ENCODE results near the gene PPP1R12A.
"Not testable (repeated sequence)": the region's sequence is repeated elsewhere in the genome, so short reads cannot be mapped to it uniquely, and the experiment has no call there.

PPP1R12A gene

DNA sequence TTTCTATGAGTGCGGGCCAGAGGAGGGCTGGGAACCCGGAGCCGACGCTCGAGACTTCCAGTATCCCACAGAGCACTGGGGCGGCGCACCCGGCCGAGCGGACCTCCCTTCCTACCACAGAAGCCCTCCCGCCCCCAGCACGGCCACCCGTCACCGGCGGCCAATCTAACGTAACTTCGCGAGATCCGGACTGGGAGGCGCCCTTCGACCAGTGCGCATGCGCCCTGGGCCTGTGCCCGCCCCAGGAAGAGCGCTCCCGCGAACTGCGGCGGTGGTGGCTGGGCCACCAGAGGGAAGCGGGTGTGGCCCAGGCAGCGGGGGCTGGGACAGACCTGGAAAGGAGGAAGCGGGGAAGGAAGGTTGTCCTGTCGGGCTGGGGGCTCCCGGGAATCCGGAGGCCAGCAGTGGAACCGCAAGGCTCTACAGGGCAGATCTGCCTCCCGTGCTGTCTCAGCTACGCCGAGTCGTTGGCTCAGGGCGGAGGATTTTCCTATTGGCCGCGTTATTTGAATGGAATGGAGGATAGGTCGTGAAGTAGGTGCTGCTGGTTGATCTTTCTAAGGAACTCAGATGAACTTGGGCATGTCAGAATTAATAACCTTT, at the start of gene PPP1R12A:
PPP1R12A (minus strand) TSS at position 77 of the 603 bp plus-strand sequence. CDS start 166 bp downstream, outside the sequence.
- in situ Hi-C loops (cut with MboI; ENCODE audit: low sequenced_read_pairs) = no loop called here

DNA sequence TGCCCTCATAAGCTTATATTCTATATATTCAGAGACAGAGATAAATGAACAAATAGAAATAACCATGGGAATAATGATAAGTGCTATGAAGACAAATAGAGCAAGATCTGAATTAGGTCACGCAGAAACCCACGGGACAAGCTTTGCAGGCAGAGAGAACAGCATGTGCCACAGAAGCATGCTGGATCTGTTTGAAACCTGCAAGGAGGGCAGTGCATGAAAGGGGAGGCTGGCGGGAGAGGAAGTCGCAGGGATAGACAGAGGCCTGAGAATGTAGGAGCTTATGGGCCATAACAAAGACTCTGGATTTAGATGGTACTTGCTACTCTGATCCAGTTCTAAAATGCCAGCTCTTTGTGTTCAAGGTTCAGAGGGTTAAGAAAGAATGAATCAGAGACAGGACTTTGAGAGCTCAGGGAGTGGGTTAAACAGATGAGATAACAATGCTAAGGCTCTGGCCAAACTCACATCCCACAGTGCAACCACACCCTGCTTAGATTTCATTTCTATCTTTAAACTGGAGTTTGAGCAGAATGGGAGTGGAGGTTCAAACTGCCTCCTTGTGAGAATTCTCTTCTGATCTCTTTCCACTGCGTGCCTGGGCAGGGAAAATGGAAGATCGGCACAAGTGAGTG, 49.2 kb upstream of the PPP1R12A start:
- in situ Hi-C loops (cut with MboI; ENCODE audit: low sequenced_read_pairs) = no loop called here

DNA sequence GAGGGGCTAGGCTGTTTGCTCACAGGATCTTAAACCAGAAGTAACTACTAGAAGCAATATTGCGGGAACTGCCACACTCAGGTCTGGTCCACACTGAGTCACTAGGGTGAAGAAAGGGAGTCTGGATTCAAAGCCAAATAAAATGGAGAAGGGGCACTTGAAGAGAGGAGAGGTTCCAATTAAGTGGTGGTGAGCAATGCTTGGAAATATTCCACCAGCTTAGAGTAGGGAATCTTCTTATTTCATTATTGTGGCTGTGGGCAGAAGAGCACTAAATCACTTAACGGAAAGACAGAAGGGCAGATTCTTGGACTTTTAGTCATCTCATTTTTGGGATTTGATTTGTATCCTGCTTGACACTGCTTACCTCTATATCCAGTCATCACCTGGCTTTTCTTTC, 48.6 kb upstream of the PPP1R12A start:
- in situ Hi-C loops (cut with MboI; ENCODE audit: low sequenced_read_pairs) = no loop called here

DNA sequence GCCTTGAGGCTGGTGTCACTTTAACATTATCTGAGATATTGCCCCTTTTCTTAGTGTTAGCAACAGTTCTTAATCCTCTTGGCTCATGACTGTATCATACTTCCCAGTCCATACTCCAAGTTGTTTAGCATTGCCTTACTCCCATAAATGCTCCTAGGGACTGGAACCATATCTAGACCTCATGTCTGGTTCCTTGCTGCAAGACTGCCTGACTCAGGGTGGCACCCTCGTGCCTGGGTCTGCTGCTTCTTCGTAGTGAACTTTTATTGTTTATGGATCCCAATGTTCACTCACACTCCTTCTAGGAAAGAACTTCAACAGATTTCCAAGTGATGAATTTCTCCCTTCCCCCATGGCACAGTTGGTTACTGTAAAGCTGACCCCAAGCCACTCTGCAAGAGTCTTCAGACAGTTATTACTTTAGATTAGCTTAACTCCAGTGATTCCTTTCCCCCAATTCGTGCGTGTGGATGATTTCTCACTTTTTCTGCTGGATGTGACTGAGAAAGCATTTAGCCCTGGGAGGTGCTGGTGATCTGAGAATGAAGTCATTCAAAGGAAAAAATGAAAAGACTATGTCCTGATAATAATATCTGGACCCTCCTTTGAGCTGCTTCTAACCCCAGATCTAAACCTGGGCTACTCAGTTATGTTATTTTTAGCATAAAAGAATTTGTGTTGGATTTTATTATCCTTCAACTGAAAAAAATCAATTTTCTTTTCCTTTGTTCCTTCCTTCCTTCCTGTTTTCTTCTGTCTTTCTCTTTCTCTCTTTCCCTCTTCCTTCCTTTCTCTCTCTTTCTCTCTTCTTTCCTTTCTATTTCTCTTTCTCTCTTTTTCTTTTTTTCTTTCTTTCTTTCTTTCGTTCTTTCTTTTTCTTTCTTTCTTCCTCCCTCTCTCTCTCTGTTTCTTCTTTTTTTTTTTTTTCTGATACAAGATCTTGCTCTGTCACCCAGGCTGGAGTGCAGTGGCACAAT, 47.5 kb upstream of the PPP1R12A start:
- in situ Hi-C loops (cut with MboI; ENCODE audit: low sequenced_read_pairs) = no loop called here

DNA sequence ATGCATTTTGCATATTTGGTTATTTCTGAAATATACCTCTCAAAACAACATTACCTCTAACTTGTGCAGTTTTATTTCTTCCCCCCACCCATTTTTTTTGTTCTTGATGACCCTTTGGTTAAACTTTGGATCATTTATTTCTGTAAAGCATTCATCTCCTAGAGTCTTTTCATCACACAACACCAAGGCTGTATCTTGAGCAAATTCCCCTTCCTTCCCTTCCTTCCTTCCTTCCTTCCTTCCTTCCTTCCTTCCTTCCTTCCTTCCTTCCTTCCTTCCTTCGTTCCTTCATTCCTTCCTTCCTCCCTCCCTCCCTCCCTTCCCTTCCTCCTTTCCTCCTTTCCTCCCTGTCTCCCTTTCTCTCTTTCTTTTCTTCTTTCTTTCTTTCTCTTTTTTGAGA, 43.8 kb upstream of the PPP1R12A start:
- in situ Hi-C loops (cut with MboI; ENCODE audit: low sequenced_read_pairs) = no loop called here

DNA sequence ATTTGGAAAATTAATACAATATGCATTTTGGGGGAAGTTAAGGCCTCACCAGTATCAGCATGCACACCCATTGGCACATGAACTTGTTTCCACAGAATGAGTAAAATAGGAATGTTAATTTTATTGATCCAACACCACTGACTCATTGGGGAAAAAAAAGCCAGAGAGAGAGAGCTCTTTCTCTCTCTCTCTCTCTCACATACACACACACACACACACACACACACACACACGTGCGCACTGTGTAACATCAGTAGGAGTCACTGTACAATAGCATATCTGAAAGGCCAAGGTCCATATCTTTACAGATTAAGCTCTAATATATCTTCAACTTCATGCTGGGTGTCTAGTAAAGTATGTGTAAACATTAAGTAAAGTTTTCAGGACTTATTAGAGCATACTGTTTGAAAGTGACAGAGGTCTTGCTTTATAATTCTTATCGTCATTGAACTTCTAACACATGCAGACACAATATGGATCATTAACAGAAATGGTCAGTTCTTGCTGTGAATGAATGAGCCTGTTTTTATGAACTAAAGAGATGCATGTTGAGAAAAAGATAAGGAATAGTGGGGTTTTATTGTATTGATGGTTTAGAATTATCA, 43.1 kb upstream of the PPP1R12A start:
- in situ Hi-C loops (cut with MboI; ENCODE audit: low sequenced_read_pairs) = not testable (repeated sequence)

DNA sequence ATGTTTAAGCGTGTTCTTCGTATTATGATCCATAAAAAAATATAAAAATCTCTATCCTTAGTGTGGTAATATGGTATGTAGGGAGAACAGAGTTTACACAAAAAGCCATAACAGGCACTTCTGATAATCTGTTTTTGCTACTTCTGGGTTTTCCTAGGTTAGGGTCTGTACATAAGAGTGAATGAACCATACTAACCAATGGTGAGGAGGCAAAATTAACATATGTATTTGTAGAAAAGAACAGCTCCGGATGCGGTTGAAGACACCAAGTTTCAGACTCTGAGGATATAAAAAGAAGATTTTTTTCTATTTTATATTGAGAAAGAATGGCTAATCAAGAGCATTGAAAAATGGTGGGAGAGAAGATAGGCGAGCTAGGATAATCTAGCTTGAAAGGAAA, 40.2 kb upstream of the PPP1R12A start:
- in situ Hi-C loops (cut with MboI; ENCODE audit: low sequenced_read_pairs) = no loop called here

DNA sequence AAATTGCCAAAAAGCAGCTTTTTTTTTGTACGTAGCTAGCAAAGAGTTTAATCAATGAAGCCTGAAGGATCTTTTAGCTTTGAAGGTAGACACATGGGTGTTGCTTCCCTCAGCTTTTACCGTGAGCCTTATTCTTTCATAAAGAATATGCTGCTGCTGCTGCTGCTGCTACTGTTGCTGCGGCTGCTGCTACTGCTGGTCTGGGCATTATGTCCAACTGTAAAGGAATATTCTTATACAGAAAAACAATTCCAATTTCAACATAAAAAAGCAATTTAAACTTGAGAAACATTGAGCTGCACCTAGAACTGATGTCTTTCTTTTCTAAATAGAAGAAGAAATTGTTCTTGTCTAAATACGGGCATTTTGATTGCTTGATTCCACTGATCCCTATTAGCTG, 38.9 kb upstream of the PPP1R12A start:
- in situ Hi-C loops (cut with MboI; ENCODE audit: low sequenced_read_pairs) = no loop called here

DNA sequence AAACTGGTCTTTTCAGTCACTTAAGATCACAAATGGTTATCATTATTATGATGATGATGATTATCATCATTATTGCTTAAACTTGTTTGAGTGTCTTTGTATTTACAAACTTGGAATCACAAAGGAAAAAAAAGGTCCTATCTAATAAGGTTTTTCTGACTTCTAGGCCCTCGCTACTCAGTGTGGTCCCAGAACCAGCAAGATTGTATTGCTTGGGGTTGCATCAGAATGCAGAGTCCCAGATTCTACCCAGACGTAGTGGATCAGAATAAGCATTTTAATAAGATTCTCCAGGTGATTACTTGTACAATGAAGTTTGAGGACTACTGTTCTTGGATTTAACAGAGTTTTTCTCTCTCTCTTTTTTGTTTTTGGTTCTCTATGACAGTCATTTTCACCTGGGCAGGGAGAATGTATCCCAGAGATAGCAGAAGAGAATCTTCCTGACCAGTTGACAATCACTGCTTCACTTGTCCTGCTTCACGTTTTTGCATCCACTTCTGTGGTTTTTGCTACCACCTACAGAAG, 29.3 kb upstream of the PPP1R12A start:
- in situ Hi-C loops (cut with MboI; ENCODE audit: low sequenced_read_pairs) = no loop called here

DNA sequence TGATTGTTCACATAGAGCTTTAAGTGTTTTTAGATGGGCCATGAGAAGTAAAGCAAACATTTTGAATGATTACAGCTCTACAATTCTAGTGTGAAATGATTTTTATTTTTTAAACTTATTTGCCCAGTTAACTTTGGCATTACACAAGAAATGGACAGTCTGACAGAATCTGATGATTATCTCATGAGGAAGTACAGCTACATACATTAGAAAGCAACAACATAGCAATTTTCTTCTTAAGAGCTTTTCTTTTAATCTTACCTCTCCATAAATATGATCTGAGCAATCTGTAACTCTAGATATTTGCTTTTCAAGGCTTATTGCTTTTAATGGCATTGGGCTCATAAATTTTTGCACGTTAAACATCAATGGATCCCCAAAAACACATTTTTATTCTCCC, 26.5 kb upstream of the PPP1R12A start:
- in situ Hi-C loops (cut with MboI; ENCODE audit: low sequenced_read_pairs) = no loop called here

DNA sequence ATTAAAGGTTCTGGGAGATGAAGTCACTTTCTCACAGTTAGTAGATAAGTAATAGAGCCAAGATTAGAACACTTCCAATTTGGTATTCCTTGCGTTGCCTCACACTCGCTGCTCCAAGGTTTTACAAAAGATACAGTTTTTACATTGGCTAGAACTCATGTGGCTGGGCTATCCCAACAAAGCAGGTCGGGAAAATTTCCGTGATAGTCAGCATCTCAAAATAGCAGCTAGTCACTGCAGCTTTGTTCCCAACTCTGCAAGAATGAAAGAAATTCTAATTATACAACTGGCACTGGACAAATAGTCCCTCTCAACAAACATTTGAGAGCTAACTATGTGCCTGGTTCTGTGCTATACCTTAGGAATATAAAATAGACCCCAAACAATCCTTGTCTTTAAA, 24.6 kb upstream of the PPP1R12A start:
- in situ Hi-C loops (cut with MboI; ENCODE audit: low sequenced_read_pairs) = no loop called here

DNA sequence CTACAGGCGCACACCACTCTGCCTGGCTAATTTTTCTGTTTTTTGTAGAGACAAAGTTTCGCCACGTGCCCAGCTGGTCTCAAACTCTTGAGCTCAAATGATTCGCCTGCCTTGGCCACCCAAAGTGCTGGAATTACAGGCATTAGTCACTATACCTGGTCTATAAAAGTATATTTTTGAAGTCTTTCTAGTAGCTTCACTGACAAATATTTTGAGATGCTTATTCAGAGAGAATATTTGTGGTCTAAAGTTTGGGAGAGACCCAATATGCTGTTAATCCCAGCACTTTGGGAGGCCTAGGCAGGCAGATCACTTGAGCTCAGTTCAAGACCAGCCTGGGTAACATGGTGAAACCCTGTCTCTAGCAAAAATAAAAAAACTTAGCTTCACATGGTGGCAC, 22.0 kb upstream of the PPP1R12A start:
- in situ Hi-C loops (cut with MboI; ENCODE audit: low sequenced_read_pairs) = no loop called here

DNA sequence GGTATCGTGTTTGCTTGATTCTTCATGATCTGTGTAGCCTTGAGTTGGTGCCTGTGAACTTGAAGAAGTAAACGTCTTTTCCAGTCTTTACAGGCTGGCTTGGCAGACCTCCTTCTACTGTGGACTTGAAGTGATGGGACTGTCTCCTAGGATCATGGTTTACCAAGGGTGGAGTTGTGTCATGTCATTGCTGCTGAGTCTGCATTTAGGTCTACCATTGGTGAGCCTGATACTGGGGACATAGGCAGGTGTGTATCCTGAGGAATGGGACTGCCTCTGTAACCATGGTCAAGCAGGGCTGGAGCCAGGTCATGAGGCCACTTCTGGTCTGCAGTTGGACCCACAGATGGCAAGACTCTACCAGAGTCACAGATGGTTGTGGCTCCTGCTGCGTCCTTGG, 20.7 kb upstream of the PPP1R12A start:
- in situ Hi-C loops (cut with MboI; ENCODE audit: low sequenced_read_pairs) = no loop called here

DNA sequence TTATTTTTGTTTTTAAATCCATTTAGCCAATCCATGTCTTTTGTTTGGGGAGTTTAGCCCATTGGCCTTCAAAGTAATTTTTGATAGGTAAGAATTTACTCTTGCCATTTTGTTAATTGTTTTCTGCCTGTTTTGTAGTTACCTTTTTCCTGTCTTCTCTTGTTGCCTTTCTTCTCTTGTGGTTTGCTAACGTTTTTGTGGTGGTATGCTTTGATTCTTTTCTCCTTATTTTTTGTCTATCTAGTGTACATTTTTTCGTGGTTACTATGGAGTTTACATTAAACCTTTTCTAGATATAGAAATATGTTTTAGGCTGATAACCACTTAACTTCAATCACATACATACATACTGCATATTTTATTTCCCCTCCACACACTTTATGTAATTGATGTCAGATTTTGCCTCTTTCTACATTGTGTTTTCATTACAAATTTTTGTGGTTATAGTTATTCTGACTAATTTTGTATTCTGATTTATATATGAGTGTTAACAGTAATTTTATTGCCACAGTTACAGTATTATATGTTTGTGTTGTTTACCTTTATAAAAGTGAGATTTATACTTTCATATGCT, 19.2 kb upstream of the PPP1R12A start:
- in situ Hi-C loops (cut with MboI; ENCODE audit: low sequenced_read_pairs) = no loop called here

DNA sequence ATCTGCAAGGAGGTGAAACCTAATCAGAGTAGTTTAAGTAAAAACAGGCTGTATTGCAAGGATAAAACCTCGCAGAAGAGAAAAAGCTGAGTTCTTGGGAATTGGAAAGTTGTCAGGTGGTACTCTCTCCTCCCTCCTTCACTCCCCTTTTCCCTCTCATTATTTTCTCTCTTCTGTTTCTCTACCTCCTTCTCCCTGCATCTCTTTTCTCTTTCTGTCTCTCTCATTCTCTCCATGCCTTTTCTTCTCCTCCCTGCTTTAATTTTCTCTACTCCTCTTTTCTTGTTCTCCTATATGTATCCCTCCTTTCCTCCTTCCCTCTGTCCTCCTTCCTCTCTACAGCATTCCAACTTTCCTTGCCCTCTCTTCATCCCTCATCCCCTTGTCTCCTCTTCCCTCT, 14.2 kb upstream of the PPP1R12A start:
- in situ Hi-C loops (cut with MboI; ENCODE audit: low sequenced_read_pairs) = no loop called here

DNA sequence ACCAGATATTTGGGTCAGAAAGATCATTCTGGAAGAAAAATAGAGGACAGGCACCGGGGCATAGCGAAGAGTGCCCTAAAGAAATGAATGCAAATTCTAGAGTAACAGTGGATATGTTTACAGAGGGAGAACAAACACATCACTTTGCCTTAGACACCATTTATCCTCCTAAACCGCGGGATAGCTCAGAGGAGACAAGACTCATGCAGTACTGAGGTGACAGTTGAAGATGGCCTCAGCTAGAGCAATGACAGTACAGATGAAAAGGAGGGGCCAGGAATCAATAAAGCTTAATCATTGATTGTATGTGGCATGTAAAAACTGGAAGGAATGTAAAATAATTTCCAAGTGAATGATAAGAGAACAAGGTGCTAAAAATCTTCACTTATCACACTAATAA, 10.5 kb upstream of the PPP1R12A start:
- in situ Hi-C loops (cut with MboI; ENCODE audit: low sequenced_read_pairs) = no loop called here

DNA sequence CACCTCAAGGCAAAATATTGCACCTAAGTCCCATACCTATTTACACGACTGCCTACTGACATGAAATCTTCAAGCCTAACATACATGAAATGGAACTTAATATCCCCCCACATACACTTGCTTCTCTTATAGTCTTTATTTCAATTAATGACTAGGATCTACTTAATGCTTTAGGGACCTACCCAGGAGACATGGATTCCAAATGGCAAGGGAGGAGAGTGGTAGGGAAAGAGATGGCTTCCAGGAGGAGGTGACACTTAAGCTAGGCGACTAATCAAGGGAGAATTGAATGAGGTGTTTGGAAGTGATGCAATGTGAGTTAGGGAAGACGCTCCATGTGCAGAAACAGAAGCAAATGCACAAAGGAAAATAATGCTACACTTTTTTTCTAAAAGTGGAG, 9.7 kb upstream of the PPP1R12A start:
- in situ Hi-C loops (cut with MboI; ENCODE audit: low sequenced_read_pairs) = no loop called here

DNA sequence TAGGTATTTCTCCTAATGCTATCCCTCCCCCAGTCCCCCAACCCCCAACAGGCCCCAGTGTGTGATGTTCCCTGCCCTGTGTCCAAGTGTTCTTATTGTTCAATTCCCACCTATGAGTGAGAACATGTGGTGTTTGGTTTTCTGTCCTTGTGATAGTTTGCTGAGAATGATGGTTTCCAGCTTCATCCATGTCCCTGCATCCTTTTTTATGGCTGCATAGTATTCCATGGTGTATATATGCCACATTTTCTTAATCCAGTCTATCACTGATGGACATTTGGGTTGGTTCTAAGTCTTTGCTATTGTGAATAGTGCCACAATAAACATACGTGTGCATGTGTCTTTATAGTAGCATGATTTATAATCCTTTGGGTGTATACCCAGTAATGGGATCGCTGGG, 7.9 kb upstream of the PPP1R12A start:
- in situ Hi-C loops (cut with MboI; ENCODE audit: low sequenced_read_pairs) = not testable (repeated sequence)

DNA sequence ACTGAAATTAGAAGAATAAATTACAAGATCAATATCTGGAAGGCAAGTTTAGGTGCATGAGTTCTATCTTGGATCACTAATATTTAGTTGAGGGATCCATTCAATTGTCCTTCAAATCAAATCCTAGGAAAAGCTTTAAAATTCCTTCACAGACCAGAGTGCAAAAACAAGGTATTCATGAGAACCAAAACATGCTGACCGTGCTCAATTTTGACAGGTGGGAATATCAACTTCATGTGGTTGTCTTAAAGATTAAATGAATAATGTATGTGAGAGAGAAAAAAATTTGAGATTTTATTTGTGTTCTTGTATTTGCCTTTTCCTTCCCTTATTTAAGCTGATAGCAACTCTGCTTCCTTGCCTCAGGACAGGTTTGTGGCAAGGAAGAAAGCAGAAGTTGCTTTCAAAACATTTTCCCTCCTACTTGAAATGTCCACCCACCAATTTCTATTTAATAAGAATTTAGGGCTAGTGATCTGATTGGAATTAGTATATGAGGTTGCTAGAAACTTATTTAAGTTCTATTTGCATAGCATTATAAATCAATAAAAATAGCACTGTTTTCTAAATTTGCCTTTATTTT, 4.9 kb upstream of the PPP1R12A start:
- in situ Hi-C loops (cut with MboI; ENCODE audit: low sequenced_read_pairs) = no loop called here

DNA sequence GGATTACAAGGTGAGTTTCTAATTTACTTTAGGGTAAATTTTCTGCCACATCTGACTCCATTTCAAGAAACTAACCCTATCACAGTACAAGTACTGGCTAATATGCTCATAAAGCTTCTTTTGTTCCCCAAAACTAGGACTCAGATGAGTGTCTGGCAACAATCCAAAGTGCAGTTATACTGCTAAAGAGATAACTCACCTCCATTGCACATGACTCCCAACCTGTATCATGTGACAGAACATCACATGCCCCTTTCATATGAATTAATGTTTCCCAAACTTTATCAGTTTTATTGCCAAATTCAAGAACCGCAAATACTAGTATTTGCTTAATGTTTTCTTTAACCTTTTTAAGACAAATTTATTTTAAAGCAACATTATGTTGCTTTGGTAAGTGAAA, 3.9 kb upstream of the PPP1R12A start:
- in situ Hi-C loops (cut with MboI; ENCODE audit: low sequenced_read_pairs) = no loop called here

Data from HL-60/S4 (cell line).